ENCODE data around the gene MYO1H. TPM values are rescaled to one million over a fixed set of nuclear protein-coding genes. Genes with fewer than 3 reads are reported as not detected.

The MYO1H gene, protein sequence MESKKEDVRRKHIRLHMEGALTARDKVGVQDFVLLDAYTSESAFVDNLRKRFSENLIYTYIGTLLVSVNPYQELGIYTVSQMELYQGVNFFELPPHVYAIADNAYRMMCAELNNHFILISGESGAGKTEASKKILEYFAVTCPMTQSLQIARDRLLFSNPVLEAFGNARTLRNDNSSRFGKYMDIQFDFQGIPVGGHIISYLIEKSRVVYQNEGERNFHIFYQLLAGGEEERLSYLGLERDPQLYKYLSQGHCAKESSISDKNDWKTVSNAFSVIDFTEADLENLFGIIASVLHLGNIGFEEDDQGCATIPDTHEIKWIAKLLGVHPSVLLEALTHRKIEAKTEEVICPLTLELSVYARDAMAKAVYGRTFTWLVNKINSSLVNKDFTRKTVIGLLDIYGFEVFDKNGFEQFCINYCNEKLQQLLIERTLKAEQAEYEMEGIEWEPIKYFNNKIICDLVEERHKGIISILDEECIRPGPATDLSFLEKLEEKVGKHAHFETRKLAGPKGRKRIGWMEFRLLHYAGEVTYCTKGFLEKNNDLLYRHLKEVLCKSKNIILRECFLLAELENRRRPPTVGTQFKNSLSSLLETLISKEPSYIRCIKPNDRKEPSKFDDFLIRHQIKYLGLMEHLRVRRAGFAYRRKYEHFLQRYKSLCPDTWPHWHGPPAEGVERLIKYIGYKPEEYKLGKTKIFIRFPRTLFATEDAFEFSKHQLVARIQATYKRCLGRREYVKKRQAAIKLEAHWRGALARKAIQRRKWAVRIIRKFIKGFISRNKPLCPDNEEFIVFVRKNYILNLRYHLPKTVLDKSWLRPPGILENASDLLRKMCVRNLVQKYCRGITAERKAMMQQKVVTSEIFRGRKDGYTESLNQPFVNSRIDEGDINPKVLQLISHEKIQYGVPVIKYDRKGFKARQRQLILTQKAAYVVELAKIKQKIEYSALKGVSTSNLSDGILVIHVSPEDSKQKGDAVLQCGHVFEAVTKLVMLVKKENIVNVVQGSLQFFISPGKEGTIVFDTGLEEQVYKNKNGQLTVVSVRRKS
- not detected in 2 replicates for total RNA-seq

DNA sequence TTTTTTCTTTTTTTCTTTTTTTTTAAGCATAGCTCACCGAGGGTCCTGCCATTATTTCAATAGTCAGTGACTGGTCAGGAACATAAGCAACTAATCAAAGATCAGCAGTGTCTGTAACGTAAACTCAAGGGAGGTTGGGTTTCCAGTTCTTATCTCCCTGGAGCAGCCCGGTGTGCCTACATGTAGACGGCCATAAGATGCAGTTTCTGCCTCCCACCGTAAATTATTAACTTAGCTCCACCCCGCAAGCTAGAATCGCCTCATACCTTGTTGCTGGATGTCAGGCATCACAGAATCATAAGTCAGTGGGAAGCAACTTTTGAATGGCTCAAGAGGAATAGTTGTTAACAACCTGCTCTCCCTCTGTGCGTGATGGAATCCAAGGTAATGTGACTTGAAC lies at the start of gene MYO1H:
Gene MYO1H, plus strand, starts transcription at position 312 of the 400 bp plus-strand sequence. Its CDS starts 61 bp downstream, at position 373.

GRCh38 chr12:109308534-109309380 lies 38.9 kb upstream of the MYO1H start, which contains the start of gene FOXN4:
FOXN4 (minus strand) TSS chr12:109309284; CDS start chr12:109308321, 963 bp downstream.

GRCh38 chr12:109477185-109477962 lies 129.7 kb downstream of the MYO1H start, which contains the start of the genes KCTD10 and UBE3B:
KCTD10 (minus strand) TSS chr12:109477300; CDS start chr12:109477262, 38 bp downstream.
UBE3B (plus strand) TSS chr12:109477634; CDS start chr12:109483552, 5,918 bp downstream.

Other genes with a start within 250 kb of the MYO1H start
- 2.6 and 3.6 TPM in 2 replicates for gene ACACB, start 231.3 kb upstream of the MYO1H start, total RNA-seq
- gene FOXN4, start 38.6 kb upstream of the MYO1H start, total RNA-seq: not detected in 2 replicates
- 121 and 141 TPM in 2 replicates for gene KCTD10, start 129.4 kb downstream of the MYO1H start, total RNA-seq
- gene UBE3B, start 129.7 kb downstream of the MYO1H start, total RNA-seq: 36.1 and 37.6 TPM in 2 replicates
- 22.2 and 25.3 TPM in 2 replicates for gene MMAB, start 225.6 kb downstream of the MYO1H start, total RNA-seq
- 11.1 and 18.7 TPM in 2 replicates for gene MVK, start 225.9 kb downstream of the MYO1H start, total RNA-seq

Measured in vein endothelial cell (primary cell).